HG02623 (cell line): ENCODE measurements around the gene NOC2L.

ENCODE experiments used
- ATAC-seq: cut with Tn5 transposase; IDR thresholded peaks from one replicate; pipeline ENCODE4 v1.9.1; 2021; ENCODE audit warnings: moderate library complexity; ENCODE audit not compliant: unreplicated experiment

The NOC2L gene

DNA sequence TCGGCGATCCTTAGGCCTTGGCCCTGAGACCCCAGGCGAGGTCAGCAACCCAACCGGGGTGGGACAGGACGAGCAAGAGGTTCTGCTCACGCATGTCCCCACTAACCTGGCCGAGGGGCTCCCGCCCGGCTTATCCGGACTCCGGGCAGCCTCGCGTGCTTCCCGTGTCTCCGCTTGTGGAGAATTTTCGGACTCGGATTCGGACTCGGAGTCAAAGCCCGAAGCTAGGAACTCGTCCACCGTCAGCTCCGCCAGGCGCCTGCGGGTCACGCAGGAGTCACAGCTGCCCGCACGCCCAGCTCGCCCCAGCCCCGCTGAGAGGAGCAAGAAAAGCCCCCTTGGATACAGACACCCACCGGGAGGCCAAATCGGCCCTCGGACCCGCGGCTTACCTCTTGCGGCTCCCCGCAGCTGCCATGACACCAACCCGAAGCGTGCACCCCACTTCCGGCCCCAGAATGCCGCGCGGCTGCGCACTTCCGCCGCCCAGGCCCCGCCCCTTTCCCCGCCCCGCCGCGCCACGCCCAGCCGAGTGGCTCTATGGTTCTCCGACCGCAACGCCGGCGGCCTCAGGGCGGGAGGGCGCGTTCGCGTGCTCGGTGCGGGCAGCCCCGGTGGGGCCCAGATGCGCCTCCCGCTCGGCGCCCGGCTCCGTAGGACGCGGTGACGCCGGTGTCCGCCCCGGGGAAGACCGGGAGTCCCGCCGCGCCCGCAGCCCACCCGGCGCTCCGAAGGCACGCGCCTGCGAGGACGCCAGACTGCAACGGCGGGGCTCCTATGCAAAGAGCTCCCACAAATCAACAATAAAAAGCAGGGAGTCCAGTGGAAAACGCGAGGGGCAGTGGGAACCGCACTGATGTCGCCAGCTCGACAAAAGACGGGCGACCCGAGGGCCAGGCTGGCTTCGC is at the start of gene NOC2L:
Gene NOC2L, minus strand, starts transcription at position 434 of the 908 bp plus-strand sequence. Its CDS starts 16 bp downstream, at position 418.
- ATAC-seq: peak; percentile 76

DNA sequence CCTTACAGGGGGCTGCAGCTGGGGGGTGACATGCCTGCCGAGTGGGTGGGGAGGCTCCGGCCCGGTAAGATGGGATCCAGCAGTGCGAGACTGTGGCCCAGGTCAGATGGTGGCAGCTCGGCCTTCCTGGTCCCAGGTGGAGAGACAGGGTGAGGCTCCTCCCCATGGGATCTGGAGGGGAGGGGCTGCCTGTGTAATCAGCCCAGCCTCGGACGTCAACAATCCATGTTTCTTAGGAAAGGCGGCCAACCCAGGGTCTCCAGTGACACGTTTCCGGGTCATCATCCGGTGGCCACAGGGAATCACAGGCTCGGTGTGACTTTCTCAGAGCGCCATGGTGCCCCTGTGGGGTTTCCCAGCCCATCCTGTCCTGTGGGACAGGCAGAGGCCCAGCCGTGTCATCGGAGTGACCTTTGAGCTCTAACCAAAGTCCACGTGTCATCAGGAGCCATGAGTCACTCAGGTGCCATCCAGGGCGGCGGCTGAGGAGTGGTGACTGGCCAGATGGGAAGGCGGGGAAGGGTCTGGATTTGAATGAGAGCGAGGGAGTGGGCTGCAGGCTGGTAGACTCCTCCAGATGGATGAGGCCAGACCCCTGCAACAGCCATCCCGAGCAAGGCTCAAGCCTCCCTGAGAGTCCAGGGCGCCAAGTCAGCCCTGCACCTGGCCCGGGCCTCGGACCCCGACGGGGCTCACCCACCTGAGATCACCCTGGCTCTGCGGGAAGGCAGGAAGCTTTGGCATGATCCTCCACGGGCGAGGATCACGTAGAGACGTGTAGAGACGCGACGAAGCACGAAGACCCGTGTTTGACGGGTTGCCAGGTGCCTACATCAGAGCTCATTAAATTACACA is 47.5 kb upstream of the NOC2L start:
- ATAC-seq: no peak

DNA sequence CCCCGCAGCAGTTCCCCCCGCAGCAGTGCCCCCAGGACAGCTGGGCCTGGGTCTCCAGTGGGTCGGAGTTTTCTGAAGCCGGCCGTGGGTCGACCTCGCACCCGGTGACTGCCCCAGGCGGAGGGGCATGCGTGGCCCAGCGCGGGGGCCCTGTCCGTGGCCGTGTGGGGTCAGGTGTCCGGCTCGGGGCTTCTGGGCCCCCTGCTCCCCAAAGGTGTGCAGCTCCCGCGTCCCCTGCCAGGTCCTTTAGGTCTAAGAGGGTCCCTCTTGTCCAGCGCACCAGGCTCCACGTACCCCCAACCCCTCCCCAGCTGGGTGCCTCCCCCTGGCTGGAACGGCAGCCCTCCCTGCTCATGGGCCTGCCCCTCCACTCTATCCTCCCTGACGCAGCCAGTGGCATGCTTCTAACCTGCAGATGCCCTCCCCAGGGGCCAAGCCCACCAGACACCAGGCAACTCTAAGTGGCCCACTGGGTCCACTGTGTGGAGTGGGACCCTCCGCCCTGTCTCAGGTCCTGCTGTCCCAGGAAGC is 46.8 kb upstream of the NOC2L start:
- no peak for ATAC-seq

DNA sequence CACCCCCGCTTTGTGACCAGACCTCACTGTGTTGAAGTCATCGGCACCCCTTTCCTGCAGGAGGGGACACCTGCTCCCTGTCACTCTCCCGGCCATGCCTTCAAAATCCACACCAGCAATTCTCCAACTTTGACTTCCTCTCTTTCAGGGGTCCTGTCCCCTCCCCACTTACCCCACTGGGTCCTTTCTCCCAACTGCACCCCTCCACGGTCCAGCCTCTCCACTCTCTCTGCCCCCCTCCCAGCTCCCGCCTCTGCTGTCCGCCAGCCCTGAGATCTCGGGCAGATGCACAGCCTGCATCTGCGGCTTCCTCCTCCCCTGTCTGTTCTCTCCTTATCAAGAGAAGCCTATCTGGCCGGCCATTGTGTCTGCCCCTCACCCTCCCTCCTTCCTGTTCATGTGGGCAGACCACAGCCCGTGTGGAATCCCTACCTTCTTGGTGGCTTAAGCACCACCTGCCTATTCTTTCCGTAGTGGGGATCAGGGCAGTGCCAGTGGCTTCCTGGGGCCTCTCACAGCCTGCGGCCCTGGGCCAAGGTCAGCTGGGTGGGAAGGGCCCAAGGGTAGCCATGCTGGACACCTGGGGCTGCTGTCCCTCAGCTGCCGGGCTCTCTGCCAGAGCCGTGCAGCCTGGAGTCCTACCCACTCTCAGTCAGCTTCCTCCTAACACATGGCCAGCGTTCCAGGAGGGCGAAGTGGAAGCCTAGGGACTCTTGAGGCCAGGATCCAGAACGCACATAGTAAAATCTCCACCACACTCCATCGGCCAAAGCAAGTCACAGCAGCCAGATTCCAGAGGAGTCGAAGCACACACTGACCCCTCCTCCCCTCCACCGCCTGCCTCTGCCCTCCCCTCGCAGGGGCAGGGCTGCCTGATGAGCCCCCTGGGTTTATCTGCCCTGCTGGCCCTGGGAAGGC is 46.0 kb upstream of the NOC2L start:
- ATAC-seq: no peak

DNA sequence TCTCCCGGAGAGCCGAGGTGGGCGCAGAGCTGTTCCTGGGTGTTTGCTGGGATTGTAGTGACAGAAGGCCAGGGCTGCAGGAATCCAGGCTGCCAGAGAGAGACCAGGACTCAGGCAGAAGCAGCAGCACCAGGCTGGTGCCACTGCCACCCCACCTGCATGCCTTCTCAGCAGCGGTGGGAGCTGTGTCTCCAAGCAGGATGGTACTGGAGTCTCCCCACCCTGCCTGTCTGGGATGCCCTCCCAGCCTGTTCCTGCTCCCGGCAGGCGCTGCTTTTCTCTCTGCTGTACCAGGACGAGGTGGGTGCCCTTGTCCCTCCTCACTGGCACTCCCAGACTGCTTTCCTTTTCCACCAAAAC is 45.3 kb upstream of the NOC2L start:
- ATAC-seq: no peak

DNA sequence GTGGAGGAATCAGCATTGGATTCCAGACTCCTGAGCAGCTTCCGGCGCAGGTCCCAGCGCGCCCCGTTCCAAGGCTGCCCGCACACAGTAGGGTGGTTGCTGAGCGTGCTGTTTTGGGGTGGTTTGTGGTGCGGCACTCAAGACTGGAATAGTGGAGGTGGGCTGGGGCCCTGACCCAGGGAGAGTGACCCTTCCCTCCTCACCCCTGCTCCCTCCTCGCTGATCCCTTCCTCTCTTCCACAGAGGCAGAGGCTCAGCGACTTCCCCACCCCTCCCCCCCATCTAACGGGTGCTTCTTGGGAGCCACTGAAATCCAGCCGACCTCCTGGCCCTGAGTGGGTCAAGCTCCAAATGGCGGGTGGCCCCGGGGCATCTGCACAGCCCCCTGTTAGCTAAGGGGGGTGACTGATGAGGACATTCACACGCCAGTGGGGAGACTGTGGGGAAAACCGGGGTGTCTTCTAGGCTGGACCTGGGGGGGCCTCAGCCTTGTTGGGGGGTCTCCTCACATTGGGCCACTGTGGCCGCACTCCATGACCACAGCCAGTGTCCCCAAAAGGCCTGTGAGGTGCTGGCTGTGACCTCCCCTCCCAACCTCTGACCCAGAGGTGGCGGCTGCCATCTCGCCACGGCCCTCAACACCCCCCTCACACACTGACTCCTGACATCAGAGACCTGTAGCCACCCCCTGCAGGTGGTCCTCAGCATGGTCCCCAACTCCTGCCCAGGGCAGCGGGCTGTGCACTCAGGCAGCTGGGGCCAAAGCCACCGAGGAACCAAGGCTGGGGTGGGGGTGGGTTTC is 44.8 kb upstream of the NOC2L start:
- no peak for ATAC-seq

DNA sequence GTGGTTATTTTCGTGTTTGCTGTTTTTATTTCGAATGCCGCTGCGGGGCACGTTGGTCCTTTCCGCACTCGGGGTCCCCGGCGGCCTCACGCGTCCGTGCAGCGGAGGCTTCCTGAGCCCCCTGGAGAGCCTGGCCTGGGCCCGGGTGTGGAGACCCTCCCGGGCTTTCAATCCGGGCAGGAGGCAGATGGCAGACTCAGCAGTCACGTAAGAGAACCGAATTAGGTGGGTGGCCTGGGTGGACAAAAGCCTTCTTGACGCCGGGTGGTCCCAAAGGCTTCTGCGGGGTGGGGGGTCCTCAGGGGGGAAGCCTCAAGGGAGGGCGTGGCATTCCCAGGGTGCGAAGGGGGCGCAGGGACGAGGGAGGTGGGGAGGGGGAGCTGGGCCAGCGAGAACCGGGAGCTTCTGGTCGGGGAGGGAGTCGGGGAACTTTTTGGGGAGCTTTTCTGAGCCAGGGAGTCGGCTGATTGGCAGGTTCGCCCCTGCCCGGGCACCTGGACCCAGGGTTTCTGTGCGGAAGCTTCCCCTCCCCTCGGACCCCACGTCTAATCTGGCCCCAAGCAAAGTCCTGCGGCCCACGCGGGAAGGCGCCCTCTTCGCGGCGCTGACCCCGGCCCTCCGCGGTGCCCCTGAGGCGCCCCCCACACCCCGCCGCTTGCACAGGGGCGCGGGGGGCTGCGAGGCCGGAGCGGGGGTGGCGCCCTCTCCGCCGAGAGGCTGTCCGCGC is 42.2 kb upstream of the NOC2L start:
- ATAC-seq: no peak

DNA sequence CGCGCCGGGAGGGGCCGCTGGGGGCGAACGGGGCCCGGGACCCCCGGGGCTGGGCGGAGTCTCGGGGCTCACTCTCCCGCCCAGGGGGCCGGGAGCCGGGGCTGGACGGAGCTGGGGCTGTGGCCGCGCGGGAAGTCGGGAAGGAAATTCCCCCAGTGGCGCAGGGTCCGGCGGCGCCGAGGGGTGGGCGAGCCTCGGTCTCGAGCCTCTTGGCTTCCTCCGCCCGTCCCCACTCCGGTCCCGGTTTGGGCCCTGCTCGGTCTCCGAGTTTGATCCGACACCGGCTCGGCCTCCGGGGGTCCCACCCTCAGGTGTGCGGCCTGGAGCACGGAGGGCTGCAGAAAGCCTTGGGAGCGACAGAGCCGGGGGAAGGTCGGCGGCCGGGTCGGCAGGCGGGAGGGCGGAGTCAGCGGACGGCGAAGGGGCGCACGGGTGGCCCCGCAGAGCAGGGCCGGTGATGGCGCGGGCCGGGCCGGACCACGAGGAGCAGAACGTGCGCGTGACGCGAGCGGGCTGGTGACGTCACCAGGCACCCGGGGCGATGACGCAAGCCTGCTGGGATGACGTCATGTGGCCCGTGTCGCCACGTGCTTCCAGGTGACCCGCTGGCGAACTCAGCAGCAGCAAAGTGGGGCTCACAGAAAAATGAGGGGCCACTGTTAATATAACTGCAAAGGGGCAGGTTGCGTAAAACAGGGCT is 41.5 kb upstream of the NOC2L start:
- ATAC-seq: no peak

DNA sequence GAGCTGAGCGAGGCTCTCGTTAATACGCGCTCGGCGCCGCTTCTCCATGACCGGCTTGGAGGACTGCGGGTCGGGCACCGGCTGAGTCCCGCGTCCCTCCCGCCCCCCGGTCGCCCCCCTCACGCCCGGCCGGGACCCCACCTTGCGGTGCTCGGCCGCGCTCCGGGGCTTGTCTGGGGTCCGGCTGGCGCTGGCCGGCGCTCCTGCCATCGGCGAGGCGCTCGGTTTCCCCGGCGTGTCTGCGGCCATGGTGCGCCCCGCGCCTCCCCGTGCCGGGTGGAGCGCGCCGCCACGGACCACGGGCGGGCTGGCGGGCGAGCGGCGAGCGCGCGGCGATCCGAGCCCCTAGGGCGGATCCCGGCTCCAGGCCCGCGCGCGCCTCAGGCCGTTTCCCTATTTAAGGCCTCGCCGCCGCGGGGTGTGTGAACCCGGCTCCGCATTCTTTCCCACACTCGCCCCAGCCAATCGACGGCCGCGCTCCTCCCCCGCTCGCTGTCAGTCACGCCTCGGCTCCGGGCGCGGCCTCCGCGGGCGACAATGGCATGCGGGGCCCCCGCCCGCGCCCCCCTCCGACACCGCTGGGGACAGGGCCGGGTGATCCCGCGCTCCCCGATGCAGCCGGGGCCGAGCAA is 40.8 kb upstream of the NOC2L start, which contains the start of gene HES4:
Gene HES4, minus strand, starts transcription at position 373 of the 632 bp plus-strand sequence. Its CDS starts 124 bp downstream, at position 249.
- ATAC-seq: no peak

DNA sequence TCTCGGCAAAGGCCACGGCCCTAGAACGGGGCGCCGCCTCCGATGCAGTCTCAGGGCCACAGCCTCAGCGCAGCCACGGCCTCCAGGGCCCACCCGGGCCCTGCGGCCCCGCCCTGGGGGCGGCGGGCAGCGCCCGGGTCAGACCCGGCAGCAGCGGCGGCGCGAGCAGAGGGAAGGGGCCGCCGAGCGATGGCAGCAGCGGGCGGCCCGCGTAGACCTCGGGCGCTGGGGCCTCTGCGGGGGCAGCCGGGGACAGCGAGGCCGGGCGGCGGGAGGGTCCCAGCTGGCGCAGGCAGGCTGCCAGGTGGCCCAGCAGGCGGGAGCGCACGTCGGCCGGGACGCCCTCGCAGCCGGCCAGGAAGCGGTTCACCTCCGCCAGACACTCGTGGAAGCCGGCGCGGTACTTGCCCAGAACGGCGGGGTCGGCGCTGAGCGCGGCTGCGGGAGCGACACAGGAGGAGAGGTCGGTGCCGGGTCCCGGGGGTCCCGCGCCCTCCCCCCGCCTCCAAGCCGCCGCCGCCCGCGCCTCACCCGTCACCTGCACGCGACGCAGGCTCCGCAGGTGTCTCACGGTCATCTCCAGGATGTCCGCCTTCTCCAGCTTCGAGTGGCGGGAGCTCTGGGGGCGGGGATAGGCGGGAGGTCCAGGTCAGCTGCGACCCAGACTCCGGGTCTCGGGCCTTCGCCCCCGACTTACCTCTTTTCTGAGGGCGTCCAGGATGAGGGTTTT is 40.1 kb upstream of the NOC2L start:
- no peak for ATAC-seq

DNA sequence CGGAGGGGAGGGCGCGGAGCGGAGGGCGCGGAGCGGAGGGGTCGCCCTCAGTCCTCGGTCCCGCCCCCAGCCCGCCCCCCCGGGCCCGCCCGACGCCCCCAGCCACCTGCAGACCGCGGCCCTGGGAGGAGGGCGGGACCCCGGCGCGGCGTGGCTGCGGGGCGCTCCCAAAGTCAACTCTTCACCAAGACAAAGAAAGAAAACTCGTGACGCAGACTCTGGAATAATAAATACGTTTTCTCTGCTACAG is 39.6 kb upstream of the NOC2L start:
- ATAC-seq: no peak

DNA sequence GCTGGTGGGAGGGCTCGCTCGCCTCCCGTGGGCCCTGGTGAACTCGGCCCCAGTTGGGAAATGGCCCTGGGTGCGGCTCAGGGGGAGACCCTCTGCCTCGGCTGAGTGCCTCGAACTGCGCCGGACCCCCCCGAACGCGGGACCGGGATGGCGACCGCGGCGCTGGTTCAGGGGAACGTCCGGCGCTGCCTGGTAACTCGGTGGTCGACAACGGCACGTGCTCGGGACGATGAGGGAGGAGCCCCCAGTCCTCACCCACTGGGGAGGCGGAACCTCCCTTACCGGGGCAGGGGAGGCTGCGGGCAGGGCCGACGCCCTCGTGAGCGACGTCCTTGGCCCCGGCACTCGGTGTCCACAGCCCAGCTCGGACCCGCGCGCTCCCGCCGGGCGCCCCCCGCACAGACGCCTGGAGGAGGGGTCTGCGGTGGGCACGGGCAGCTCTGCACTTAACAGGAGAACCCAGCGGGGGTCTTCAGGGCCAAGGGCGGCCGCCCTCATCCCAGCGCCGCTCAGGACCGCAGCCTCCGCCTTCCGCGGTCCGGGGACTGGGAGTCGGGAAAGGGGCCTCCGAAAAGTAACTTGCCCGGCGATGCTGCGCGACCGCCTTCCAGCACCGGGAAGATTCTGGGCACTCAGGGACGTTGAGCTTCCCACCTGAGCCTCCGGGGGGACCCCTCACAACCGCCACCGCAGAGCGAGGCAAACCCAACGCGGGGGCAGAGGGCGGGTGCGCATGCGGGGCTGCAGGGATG is 39.1 kb upstream of the NOC2L start:
- no peak for ATAC-seq

DNA sequence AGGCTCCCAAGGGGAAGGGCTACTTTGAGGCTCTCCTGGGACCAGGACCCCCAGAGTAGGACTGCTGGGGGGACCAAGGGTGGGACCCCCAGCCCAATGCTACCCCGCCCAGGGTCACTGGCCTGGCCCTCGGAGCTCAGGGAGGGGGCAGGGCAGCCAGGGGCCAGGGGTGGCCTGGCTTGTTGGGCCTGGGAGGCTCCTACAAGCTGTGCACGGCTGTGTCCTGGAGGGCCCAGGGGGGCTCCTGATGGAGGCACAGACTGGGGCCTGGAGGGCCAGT is 38.6 kb upstream of the NOC2L start:
- ATAC-seq: no peak

DNA sequence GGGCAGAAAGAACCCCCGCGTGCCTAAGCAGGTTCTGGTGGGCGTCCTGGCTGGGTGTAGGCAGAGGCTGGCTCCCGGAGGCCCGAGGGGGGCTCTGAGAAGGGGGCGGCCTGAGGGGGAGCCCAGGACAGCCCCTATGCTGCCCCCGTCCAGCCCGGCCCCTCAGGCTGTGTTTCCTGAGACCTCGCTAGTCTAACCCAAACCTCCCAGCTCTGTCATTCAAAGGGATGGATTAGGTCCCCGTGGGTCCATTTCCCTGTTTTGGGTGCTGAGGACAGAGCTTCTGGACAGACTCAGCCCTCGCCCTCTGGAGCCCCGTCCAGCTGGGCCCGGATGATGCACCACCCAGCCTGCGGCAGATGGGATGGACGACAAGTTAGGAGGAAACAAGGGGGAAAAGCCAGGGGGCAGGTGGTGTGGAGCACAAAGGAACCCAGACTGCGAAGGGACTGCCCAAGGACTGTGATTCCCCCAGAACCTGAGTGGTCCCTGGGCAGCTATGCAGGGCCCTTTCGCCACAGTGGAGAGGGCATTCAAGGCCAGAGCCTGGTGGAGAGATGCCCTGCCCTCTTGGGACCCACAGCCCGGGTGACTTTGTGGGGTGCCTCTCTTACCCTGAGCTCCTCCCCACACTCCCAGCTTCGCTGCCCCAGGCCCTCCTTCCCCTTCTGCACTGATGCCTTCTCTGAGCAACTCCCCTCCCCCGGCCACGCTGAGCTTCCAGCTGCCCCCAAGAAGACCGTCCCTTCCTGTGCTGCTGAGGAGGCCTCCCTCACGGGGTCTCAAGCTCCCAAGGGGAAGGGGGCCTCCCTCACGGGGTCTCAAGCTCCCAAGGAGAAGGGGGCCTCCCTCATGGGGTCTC is 38.0 kb upstream of the NOC2L start:
- ATAC-seq: no peak

DNA sequence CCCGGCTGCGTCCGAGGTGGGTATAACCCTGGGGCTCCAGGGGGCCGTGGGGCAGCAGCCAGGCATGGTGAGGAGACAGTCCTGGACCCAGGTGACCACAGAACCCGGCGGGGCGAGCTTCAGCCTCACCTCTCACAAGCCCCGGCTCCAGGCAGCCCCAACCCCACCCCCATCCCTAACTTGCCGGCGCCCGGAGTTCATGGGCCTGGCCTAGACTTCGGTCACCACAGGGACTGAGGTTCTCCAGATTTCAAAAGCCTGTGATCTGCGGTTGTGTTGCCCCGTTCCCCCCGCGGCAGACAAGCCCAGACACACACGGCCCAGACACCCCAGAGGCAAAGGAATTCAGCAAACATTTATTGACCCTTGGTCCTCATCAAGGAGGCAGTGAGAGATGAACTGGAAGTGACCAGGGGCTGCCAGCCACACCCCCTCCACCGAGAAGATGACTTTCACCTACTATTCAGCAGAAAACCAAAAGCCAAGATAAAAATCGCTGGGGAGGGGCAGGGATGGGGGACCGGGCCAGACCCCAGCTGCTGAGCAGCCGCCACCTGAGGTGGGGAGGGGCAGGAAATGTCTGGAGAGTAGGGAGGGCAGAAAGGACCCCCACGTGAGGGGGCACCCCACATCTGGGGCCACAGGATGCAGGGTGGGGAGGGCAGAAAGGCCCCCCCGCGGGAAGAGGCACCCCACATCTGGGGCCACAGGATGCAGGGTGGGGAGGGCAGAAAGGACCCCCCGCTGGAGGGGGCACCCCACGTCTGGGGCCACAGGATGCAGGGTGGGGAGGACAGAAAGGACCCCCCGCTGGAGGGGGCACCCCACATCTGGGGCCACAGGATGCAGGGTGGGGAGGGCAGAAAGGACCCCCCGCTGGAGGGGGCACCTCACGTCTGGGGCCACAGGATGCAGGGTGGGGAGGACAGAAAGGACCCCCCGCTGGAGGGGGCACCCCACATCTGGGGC is 36.9 kb upstream of the NOC2L start:
- no peak for ATAC-seq
